CD4-positive, alpha-beta T cell treated with Interleukin-4 for 4 hours (primary cell): ENCODE results near the gene LRMDA.
"Not testable (repeated sequence)": the region's sequence is repeated elsewhere in the genome, so short reads cannot be mapped to it uniquely, and the experiment has no call there.

Experiments used
- DNase-seq: peaks from one replicate; pipeline ENCODE4 v3.0.0-alpha.2; 2020

Gene LRMDA

DNA sequence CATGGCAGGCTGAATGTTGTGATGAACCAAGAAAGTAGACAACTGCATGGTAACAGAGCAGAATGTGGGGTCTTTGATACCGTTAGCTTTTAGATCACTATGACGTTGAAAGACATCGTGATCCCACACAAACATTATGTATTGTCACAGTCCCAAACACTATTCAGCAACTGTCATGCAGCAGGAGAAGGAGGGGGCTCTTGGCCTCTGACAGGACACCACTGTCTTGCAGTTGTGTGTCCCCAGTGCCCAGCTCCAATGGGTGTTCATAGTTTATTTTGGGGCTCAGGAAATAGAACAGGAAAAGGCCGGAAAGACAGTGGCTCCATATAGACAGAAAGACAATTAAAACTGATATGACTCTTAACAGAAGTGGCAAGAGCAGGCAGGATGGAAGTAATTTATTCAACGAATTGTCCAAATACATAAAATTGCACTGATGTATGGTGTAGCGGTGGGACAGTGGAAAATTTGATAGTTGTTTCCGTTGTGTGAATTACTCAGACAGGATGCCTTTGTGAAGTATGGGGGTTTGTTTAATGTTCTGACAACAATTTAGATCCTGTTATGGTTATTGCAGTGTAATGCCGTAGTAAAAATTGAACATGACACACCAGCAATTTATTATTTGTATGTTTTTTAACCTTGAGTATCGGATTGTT, 292.0 kb downstream of the LRMDA start:
- DNase-seq: no peak

DNA sequence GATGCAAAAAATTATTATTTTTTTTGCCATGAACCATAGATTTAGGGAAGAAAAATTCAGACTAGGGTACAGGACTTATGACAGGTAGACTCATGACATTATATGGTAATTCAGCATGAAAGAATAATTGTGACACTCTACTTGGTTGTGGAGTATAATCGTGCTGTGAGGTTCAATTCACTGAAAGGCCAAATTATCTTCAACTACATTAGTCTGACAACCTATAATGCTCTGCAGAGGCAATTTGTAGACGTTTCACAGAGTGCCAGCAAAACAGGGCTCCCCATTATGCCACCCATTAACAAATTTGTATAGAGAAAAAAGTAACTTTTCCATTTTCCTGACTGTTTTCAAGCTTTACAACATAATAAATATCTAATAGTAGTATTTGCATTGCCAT, 292.6 kb downstream of the LRMDA start:
- DNase-seq: no peak

DNA sequence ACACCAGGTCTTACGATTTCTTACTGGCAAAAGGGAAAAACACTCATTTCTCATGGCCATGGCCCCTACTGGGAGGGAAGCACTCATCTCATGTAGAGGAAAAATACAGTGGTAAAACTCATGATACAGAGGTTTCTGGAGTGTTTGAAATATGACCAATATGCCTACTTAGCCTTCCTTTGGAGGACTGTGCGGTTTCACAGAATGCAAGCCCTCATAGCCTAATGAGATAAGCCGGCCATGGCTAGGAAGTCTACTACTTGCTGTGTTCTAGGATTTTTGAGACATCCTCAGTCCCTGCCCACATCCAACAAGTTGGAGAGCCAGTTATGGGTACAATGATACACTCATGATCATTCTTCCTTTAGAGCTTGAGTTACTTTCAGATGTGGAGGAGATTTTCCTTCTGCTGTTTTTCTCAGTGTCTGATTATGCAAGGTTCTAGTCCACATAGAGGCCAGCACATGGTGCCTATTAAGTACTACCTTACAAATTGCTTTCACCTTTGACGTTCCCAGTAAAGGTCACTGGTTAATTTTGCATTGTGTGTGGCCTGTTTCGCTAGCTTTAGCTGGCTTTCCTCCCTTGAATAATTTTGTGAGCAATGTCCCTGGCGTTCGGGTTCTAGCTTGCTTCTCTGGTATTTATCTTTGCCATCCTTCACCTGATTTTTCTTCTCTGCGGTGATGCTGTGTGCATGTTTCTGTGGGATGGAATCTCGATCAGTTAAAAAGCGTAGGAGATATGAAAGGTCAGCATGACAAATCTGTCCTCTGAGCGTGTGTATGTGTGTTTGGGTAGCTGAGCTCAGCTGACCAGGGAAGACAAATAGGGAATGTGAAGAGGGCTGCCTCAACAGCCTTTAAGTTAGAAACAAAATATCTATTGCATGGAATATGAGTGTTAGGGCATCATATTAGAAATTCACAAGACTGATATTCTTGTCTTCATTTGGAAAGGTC, 295.4 kb downstream of the LRMDA start:
- no peak for DNase-seq

DNA sequence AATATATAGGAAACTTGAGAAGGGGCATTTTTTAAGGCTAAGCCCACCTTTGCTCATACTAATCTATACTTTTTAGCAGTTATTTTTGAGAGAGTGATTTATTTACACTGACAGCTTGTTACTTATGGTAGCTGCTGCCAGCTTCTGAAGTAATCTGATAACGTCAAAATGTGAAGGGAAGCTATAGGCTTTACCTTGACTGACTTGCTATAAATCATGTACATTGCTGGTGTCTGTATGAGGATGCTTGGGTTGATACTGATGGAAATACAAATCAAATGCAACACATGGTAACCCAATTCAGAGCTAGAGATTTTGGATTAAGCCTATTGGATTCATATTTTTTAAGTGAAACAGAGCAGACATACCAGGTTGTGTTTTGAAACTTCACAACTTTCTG, 299.4 kb downstream of the LRMDA start:
- DNase-seq: no peak

DNA sequence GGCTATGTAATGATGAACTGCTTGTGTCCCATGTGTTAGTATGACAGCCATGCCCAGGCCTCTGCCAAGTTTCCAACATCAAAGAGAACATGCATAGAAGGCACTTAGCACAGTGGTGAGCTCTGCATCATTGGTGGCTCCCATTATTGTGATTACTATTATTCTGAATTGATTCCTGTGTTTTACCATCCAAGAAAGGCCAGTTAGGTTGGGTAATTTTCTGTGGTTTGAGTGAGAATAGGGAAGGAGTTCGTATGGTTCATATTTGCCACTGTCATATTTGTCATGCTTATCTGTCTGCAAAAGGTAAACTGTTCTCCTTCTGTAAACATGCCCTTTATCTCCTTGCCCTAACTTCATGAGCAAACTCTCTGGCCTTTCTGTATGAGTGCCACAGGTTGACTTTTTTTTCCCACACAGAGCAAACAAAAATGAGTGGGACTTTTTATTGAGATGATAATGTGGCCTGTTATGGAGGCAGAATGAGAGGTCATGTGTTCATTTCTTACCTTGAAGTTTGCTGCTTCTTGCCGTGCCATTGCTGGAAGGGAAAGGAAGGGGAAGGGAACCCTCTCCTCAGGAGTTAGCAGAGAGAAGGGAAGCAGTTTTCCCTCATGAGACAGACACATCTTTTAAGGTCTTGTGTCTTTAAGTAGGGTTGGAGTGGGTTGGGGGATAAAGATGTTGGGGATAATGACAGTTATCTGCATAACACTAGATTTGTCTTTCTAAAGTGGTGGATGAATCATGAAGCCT, 301.9 kb downstream of the LRMDA start:
- no peak for DNase-seq

DNA sequence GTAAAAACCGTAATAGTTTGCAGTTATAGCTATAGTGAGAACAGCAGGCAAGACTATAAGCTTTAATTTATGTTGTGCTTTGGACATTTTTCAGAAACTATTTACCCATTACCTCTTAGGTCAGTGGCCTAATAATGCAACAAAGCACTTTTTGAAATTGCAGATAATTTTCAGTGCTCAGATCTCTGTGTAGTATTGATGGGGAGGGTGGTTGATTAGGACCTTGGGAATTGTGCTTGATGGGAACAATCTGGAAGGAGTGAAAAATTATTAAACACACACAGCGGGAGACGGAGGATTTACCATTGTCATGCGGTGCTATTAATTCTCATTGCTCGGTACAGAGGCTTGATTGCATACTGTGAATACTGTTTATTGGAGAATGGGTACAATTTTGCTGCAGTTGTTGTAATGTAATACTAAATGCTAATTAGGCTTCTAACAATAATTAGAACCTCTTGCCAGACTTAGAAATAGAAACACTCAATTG, 304.8 kb downstream of the LRMDA start:
- no peak for DNase-seq

DNA sequence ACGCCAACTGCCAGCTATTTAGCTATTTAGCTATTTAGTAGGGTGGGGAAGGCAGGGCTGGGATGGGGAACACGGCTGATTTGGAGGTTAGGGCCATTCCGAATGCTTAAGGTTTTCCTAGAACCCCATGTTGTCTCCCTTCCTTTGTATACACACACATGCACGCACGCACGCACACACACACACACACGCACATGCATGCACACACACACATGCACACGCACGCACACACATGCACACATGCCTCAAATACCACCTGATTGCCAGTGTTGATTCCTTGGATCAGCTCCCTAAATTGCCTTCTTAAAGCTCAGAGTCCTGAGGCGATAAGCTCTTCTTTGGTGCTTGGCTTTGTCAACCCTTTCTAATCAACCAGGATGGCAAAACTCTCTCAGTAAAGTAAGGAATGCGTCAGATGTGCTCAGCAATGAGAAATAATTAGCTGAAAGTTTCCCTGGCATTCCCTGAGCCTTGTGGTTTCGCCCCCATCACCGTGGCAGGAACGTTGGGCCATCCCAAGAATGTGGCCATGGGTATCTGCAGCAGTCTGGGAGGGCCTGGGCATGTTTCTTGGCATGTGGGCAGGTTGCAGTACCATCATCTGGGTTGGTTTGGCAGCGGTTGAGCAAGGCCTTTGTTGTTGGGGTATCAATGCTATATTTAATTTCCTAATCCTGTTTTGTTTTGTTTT, 305.6 kb downstream of the LRMDA start:
- DNase-seq: no peak

DNA sequence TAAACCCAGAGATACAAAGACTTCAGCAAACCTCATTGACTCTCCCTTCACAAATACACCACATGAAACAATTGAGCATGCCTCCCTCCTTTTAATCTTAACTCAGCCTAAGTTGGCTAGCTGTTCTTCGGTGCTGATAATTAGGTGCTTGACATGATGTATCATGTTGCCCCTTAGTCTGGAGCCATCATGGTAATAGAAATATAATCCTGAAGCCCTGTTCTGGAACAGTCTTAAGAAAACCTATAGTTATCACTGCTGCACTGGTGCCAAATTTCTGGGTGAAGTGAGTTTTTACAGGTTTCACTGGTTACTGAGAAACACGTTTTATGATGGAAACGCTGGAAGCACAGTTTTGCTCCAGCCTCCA, 306.1 kb downstream of the LRMDA start:
- DNase-seq: no peak

DNA sequence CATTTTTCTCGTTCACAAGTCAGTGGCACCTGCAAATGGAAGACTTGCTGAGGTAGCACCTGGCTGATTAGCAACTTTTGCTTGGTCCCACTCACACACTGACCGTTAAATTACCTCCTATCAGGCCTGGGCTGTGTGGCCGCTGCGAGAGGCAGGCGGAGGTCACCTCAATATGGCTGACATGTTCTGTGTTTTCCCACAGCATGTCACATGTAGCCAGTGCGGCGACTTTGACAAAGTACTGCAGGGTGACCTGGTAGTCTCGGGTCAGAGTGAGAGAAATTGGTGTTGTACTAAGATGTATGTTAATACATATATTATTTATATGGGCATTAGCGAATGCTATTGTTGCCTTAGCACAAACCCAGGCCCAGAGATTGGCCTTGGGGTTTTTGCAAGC, 307.5 kb downstream of the LRMDA start:
- DNase-seq: no peak

DNA sequence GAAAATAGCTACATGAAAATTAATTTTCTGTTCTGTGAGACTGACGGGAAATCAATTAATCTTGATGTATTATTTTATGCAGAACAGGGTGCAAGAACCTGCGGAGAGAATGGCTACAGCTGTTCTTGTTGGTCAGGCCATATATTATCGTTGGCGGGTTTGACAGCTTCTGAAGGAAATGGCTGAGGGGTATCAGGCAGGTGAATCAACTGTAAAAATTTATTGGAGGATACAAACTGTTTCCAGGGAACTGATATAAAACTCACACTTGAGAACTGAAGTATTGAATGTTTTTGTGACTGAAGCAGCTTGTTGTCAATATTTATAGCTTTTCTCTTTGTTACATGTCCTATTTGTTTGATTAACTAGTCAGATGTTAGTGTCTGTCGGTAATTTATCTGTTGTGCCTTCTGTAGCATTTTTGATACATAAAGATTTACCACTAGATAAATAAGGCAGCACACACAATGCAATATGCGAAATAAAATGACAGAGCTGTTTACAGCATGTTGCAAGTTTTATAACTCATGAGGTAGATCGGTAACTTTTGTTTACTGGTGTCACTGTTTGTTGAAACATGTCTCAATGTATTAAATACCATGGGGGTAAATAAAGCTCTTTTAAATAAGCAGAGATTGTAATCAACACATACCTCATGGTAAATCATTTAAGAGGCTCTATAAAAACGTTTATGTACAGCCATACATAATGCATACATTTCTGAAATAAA, 308.2 kb downstream of the LRMDA start:
- DNase-seq: no peak

DNA sequence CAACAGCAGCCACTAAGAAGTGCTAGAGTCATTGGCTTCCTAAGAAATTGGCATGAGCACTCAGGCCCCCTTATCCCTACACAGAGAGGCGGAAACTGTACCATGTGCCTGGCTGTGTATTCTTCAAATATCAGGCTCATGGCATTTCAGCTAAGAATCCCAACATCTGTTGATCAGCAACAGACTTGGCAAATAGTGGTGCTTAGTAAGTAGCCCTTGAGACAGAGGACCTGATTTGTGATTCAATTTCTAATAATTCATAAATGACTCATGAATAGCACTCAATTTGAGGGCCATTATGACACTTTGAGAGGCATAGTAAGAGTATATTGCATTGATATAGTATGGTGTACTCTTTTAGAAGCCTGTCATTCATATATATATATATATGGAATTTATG, 309.1 kb downstream of the LRMDA start:
- no peak for DNase-seq

DNA sequence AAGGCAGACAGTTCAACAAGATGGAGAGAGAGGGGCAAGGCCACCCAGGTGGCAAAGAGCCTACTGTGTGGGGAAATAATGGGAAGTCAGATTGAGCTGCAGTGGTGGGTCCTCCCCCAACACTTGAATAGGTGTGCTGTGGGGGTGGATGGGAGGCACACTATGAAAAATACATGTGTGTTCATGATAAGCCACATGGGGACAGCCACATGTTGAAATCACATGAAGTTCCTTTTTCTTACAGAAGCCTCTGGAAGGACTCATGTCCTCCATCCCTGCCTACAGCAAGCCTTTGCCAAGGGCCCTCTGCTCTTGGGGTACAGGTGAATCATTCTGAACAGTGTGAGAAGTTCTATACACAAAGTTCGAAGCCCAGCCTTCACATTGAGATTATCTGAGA, 310.9 kb downstream of the LRMDA start:
- no peak for DNase-seq

DNA sequence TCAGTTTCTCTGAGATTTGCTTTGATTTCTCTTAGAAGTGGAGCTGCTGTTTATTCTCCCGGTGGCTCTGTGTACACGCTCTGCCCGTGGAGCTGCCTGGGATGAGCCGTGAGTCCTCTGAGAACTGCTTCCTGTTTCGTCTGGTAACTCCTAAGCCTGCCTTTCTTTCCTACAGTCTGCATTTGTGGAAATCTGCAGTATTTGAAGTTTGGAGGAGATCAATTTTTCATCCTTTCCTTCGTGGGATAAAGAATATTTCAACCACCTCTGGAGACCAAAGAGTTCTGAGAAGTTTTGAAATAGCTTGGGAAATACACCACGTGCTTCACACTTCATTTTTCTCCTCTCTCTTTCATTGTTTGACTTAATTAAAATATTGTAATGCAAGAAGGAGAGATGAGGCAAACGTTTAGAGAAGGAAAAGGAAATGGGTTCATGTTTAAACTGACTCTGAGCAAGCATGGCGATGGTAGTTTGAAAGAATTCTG, 311.9 kb downstream of the LRMDA start:
- DNase-seq: no peak

DNA sequence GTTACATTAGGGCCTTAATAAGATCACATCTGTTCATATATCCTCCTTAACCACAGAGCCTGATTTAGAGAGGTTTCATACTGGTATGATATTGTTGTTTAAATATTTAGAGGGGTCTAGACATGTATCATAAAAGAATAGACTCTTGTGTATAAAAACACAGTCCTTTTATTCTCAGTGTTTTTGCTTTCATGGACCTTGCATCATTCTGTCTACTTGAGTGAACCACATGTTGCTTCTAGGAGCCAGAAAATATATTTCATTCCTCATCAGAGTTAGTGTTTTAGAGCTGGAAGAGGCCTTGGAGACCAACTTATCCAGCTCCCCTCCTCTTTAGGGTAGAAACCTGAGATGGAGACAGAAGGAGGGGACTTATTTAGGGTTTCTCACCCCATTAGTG, 312.8 kb downstream of the LRMDA start:
- no peak for DNase-seq

DNA sequence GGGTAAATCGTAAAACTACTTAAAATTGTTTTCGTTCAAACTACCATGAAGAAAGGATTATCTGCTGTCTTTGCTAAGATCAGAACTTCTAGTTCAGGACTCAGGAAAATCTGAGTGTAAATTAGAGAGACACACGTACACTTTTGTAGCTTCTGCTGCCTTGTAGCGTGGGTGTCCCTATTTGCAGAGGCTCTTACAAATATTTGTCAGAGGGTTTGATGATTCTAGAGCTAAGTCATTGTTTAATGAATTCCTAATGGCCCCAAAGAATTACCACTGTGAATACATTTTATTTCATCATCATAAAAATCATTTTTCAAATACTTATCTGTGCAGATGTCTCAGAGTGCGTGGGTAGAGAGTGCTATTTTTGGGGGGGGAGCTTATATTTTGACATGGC, 314.9 kb downstream of the LRMDA start:
- DNase-seq: no peak

DNA sequence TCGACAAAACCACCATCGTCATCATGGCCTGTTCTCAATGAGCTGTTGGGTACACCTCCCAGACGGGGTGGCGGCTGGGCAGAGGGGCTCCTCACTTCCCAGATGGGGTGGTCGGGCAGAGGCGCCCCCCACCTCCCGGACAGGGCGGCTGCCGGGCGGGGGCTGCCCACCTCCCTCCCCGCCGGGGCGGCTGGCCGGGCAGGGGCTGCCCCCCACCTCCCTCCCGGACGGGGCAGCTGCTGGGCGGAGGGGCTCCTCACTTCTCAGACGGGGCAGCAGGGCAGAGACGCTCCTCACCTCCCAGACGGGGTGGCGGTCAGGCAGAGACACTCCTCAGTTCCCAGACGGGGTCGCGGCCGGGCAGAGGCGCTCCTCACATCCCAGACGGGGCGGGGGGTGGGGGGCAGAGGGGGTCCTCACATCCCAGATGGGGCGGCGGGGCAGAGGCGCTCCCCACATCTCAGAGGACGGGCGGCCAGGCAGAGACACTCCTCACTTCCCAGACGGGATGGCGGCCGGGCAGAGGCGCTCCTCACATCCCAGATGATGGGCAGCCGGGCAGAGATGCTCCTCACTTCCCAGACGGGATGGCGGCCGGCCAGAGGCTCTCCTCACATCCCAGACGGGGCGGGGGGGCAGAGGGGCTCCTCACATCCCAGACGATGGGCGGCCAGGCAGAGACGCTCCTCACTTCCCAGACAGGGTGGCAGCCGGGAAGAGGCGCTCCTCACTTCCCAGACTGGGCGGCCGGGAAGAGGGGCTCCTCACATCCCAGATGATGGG, 318.9 kb downstream of the LRMDA start:
- DNase-seq: not testable (repeated sequence)

DNA sequence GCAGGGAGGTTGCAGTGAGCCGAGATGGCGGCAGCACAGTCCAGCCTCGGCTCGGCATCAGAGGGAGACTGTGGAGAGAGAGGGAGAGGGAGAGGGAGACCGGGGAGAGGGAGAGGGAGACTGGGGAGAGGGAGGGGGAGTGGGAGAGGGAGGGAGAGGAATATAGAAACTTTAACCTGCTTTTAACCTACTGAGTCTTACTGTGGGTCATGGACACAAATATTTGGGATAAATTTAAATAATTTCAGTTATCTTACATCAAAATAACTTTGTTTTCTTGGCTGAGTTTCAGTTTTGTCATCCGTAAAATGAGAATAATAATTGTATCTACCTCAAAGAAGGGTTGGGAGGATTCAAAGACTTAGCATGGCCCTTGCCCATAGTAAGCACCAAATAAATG, 319.8 kb downstream of the LRMDA start:
- no peak for DNase-seq

DNA sequence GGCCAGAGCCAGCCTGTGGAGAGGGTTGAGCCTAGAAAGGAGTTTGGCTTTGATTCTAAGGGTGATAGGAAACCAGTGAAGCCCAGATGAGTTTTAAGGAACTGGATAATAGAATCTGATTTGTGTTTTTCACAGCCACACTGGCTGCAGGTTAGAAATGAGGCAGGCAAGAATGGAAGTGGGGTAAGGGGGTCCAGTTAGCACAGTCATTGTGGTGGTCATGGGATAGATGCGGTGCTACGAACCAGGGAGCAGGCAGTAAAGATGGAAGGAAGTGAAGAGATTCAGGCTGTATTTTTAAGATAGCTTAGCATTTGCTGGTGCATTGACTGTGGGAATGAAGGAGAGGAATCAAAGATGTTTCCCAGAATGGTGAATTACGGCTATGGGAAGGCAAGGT, 322.2 kb downstream of the LRMDA start:
- DNase-seq: no peak

DNA sequence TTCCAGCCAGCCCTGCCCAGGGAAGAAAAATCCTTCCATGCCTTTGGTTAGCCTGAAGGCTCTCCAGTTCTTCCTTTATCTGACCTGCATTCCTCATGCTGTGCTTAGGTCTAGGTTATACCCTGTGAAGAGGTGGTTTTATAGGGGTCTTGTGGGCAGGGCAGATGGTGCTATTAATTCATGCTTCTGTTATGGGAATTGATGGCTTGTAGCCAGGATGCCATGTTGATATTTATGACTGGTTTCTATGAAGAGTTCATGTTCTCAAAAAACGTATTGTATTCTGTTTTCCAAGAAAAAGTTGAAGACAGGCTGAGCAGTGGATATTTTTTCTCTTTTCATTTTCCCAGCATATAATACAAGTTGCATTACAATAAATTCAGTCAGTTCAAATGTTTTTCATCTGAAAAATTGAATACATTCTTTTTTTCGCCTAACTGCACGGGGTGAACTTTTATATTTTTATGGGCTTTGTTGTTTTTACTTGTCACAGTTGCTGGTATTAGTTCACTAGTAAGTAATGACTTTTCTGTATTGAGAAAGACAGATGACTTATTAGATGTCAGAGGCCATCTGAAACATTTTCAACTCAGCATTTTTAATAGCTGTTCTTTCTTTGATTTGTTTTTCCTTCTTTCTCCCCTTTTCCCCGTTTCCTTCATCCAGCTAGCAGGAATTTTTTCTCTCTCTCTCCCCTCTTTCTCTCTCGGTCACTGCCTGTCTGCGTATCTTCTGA, 322.8 kb downstream of the LRMDA start:
- DNase-seq: no peak

DNA sequence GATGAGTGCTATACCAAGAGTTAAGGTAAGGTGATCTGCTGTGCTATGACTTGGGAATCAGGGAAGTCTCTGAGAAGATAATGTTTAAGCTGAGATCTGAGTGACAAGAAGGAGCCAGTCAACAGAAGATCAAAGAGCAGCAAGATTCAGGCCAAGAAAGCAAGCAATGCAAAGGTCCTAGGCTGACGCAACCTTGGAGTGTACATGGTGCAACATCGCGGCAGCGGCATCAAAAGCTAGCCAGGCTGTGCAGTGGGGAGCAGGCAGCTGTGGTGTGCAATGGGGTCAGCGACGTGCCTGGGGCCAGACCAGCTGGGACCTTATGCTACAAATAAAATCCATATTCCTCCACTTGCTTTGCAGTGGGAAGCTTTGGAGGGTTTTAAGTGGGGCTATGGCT, 324.1 kb downstream of the LRMDA start:
- DNase-seq: no peak

DNA sequence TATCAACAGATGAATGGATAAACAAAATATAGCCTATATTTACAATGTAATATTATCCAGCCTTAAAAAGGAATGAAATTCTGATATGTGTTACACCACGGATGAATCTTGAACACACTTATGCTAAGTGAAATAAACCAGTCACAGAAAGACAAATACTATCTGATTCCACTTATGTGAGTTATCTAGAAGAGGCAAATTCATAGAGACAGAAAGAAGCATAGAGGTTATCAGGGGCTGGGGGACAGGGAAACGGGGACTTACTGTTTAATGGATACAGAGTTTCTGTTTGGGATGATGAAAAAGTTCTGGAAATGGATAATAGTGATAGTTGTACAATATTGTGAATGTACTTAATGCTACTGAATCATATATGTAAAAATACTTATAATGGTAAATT, 329.9 kb downstream of the LRMDA start:
- no peak for DNase-seq
